ENCODE data around the gene ANAPC2. TPM values are rescaled to one million over a fixed set of nuclear protein-coding genes. Genes with fewer than 3 reads are reported as not detected.

Gene ANAPC2
- total RNA-seq, 1 experiment from 2014 or later: 95.4 TPM

- POLR2A ChIA-PET (ENCODE audit: unreplicated experiment): no interaction called here
- no peak overlapping the region for H3K4me3 ChIP-seq
- intact Hi-C loops (cut with micrococcal nuclease; ENCODE audit: unreplicated experiment): no loop called here
- no TSS peak for BruUV-seq (replicated peaks)
- no peaks in the 10 kb centered on the region for H3K9me3 ChIP-seq (ENCODE audit: insufficient read depth, low read depth)
- H3K79me2 ChIP-seq (ENCODE audit: low read depth): no peaks in the 10 kb centered on the region
- H4K20me1 ChIP-seq (ENCODE audit: insufficient read depth): no peaks in the 10 kb centered on the region
- H3F3A ChIP-seq (ENCODE audit: insufficient read depth, low read depth): peaks cover 15% of the 10 kb centered on the region; the same call in 1 of the 2 replicates
- CTCF ChIA-PET: no interaction called here
- H3K4me2 ChIP-seq: no peak overlapping the region
- no peak for DNase-seq
- no peaks in the 10 kb centered on the region for H3K36me3 ChIP-seq (ENCODE audit: low read depth)
- H3K9me2 ChIP-seq (ENCODE audit: insufficient read depth): no peaks in the 10 kb centered on the region
- no peaks in the 10 kb centered on the region for H3K4me1 ChIP-seq (replicated peaks; ENCODE audit: insufficient read depth)
- no peak overlapping the region for H2AFZ ChIP-seq
- no peaks in the 10 kb centered on the region for H3K27me3 ChIP-seq (ENCODE audit: insufficient read depth, low read depth)
- TF ChIP-seq, protein P1, sequence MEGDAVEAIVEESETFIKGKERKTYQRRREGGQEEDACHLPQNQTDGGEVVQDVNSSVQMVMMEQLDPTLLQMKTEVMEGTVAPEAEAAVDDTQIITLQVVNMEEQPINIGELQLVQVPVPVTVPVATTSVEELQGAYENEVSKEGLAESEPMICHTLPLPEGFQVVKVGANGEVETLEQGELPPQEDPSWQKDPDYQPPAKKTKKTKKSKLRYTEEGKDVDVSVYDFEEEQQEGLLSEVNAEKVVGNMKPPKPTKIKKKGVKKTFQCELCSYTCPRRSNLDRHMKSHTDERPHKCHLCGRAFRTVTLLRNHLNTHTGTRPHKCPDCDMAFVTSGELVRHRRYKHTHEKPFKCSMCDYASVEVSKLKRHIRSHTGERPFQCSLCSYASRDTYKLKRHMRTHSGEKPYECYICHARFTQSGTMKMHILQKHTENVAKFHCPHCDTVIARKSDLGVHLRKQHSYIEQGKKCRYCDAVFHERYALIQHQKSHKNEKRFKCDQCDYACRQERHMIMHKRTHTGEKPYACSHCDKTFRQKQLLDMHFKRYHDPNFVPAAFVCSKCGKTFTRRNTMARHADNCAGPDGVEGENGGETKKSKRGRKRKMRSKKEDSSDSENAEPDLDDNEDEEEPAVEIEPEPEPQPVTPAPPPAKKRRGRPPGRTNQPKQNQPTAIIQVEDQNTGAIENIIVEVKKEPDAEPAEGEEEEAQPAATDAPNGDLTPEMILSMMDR (conservative IDR thresholded peaks at IDR 0.05): no peak
- TF ChIP-seq EZH2 (IDR thresholded peaks at IDR 0.05; ENCODE audit: low read depth): no peak
- no peak overlapping the region for H3K27ac ChIP-seq
Observed at GRCh38 chr9:137180491-137180890, 7.9 kb downstream of the ANAPC2 start.

DNA sequence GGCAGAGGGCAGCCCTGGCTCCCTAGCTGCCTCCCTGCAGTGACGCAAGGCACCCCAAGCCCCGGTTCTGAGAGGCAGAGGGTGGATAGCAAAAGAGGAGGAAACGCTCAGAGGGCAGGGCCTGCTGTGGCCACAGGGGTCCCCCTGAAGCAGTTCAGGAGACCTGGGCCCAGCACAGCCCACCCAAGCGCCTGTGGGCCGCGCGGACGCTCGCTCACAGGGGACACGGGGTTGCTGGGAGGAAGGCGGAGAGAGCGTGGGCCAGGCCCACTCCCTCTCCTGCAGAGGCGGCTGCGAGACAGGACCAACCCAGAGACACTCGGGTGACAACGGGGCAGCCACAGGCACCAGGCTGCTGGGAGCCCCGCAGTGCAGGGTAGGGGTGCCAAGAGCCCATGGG, 8.6 kb downstream of the ANAPC2 start:
- H4K20me1 ChIP-seq (ENCODE audit: insufficient read depth): no peaks in the 10 kb centered on the region

GRCh38 chr9:137178939-137179630, 9.3 kb downstream of the ANAPC2 start:
- no TSS peak for BruUV-seq (replicated peaks)
- Histone ChIP-seq H3K27ac (no peak overlapping the region), H4K20me1 (ENCODE audit: insufficient read depth) (no peaks in the 10 kb centered on the region), H3K27me3 (ENCODE audit: insufficient read depth, low read depth) (no peaks in the 10 kb centered on the region), H3K9me2 (ENCODE audit: insufficient read depth) (no peaks in the 10 kb centered on the region), H3K4me2 (no peak overlapping the region), H2AFZ (no peak overlapping the region), H3K4me1 (replicated peaks; ENCODE audit: insufficient read depth) (no peaks in the 10 kb centered on the region), H3K4me3 (no peak overlapping the region), H3K36me3 (ENCODE audit: low read depth) (no peaks in the 10 kb centered on the region), H3F3A (ENCODE audit: insufficient read depth, low read depth) (peaks cover 15% of the 10 kb centered on the region; the same call in 1 of the 2 replicates), H3K9me3 (ENCODE audit: insufficient read depth, low read depth) (no peaks in the 10 kb centered on the region), H3K79me2 (ENCODE audit: low read depth) (no peaks in the 10 kb centered on the region)
- CTCF ChIA-PET: no interaction called here
- intact Hi-C loops (cut with micrococcal nuclease; ENCODE audit: unreplicated experiment): no loop called here
- no peak for TF ChIP-seq EZH2 (IDR thresholded peaks at IDR 0.05; ENCODE audit: low read depth)
- TF ChIP-seq, protein P1 (conservative IDR thresholded peaks at IDR 0.05): no peak
- no peak for DNase-seq
- POLR2A ChIA-PET (ENCODE audit: unreplicated experiment): no interaction called here

More for the DNA sequence above, 8.6 kb downstream of the ANAPC2 start:
- H3K9me3 ChIP-seq (ENCODE audit: insufficient read depth, low read depth): no peaks in the 10 kb centered on the region
- H3K27me3 ChIP-seq (ENCODE audit: insufficient read depth, low read depth): no peaks in the 10 kb centered on the region
- intact Hi-C loops (cut with micrococcal nuclease; ENCODE audit: unreplicated experiment): no loop called here
- peaks cover 15% of the 10 kb centered on the region; the same call in 1 of the 2 replicates for H3F3A ChIP-seq (ENCODE audit: insufficient read depth, low read depth)
- no peaks in the 10 kb centered on the region for H3K36me3 ChIP-seq (ENCODE audit: low read depth)
- no peaks in the 10 kb centered on the region for H3K79me2 ChIP-seq (ENCODE audit: low read depth)
- TF ChIP-seq, protein P1 (conservative IDR thresholded peaks at IDR 0.05): no peak
- no peak for TF ChIP-seq EZH2 (IDR thresholded peaks at IDR 0.05; ENCODE audit: low read depth)
- no peaks in the 10 kb centered on the region for H3K4me1 ChIP-seq (replicated peaks; ENCODE audit: insufficient read depth)
- no peak overlapping the region for H3K4me2 ChIP-seq
- POLR2A ChIA-PET (ENCODE audit: unreplicated experiment): no interaction called here
- CTCF ChIA-PET: no interaction called here
- no peak for DNase-seq
- no peak overlapping the region for H3K4me3 ChIP-seq
- no peak overlapping the region for H2AFZ ChIP-seq
- H3K27ac ChIP-seq: no peak overlapping the region
- no peaks in the 10 kb centered on the region for H3K9me2 ChIP-seq (ENCODE audit: insufficient read depth)
- no TSS peak for BruUV-seq (replicated peaks)

All from PC-9 (cell line).